Activated CD4-positive, alpha-beta T cell treated with anti-CD3 and anti-CD28 coated beads for 48 hours (primary cell): ENCODE measurements around the gene KIAA1549.
"Not testable (repeated sequence)": the region's sequence is repeated elsewhere in the genome, so short reads cannot be mapped to it uniquely, and the experiment has no call there.

Experiments
- DNase-seq: peaks from one replicate; pipeline ENCODE4 v3.0.0-alpha.2; 2020

KIAA1549 gene

GRCh38 chr7:138981332-138982203 is at the start of gene KIAA1549:
Gene KIAA1549, minus strand, starts transcription at chr7:138981389. Its CDS starts 120 bp downstream, at chr7:138981269.
- DNase-seq = peak; percentile 66

GRCh38 chr7:139029353-139029752 is 48.2 kb upstream of the KIAA1549 start:
- no peak for DNase-seq

- no peak for DNase-seq
Observed at GRCh38 chr7:139026551-139026950, 45.4 kb upstream of the KIAA1549 start.

- DNase-seq = not testable (repeated sequence)
Observed at GRCh38 chr7:139025861-139026260, 44.7 kb upstream of the KIAA1549 start.

- no peak for DNase-seq
Observed at GRCh38 chr7:139023076-139023475, 41.9 kb upstream of the KIAA1549 start.

- no peak for DNase-seq
Observed at GRCh38 chr7:139022286-139022685, 41.1 kb upstream of the KIAA1549 start.

GRCh38 chr7:139018910-139019309 is 37.7 kb upstream of the KIAA1549 start:
- no peak for DNase-seq

- peak; percentile 68 for DNase-seq
Observed at GRCh38 chr7:139016931-139017511, 35.8 kb upstream of the KIAA1549 start.

GRCh38 chr7:139011373-139011772 is 30.2 kb upstream of the KIAA1549 start:
- DNase-seq = no peak

- DNase-seq = no peak
Observed at GRCh38 chr7:139004321-139005090, 23.3 kb upstream of the KIAA1549 start.

- DNase-seq = no peak
Observed at GRCh38 chr7:138999414-138999813, 18.2 kb upstream of the KIAA1549 start.

- no peak for DNase-seq
Observed at GRCh38 chr7:138992052-138992531, 10.9 kb upstream of the KIAA1549 start.

GRCh38 chr7:138987686-138988085 is 6.5 kb upstream of the KIAA1549 start:
- DNase-seq = no peak

- DNase-seq = no peak
Observed at GRCh38 chr7:138982204-138982623, 1.0 kb upstream of the KIAA1549 start.

- DNase-seq = no peak
Observed at GRCh38 chr7:138980563-138981291, 462 bp downstream of the KIAA1549 start.

- no peak for DNase-seq
Observed at GRCh38 chr7:138979988-138980562, 1.1 kb downstream of the KIAA1549 start.

GRCh38 chr7:138979226-138979979 is 1.8 kb downstream of the KIAA1549 start:
- DNase-seq = peak; percentile 13

- DNase-seq = no peak
Observed at GRCh38 chr7:138978541-138979184, 2.5 kb downstream of the KIAA1549 start.

GRCh38 chr7:138976161-138976560 is 5.0 kb downstream of the KIAA1549 start:
- DNase-seq = not testable (repeated sequence)

GRCh38 chr7:138975343-138976104 is 5.7 kb downstream of the KIAA1549 start:
- DNase-seq = no peak
